Natural killer cell (primary cell): ENCODE data around the gene PLLP. TPM values are rescaled to one million over a fixed set of nuclear protein-coding genes. Genes with fewer than 3 reads are reported as not detected.

Experiments
- ATAC-seq, 3 donors: fragments of 150-1000 bp in 2 of 3; fragments of 200-7000 bp in 1 of 3; cut with Tn5 transposase; 1 replicate in 1 of 3; 2 replicates in 2 of 3; pipeline ENCODE4 v1.10.0; 2021; ENCODE audit warnings: mild to moderate bottlenecking in 2 of 3, moderate library complexity in 2 of 3
- DNase-seq, 2 donors: peaks; one replicate each; pipeline versions ENCODE4 v3.0.0 to v3.0.0-alpha.2; 2013 to 2021; ENCODE audit warnings: mixed read lengths in 1 of 2
- H3K27ac ChIP-seq: one replicate; pipeline ENCODE4 v1.5.1; 2013; ENCODE audit warnings: mild to moderate bottlenecking, low read length
- H3K27me3 ChIP-seq: one replicate; pipeline ENCODE4 v1.6.1; 2013; ENCODE audit warnings: low read length; ENCODE audit not compliant: control insufficient read depth, insufficient read depth
- H3K36me3 ChIP-seq: one replicate; pipeline ENCODE4 v1.6.1; 2013; ENCODE audit warnings: low read length; ENCODE audit not compliant: control insufficient read depth, insufficient read depth
- H3K4me1 ChIP-seq: one replicate; pipeline ENCODE4 v1.6.1; 2013; ENCODE audit warnings: low read length; ENCODE audit not compliant: control insufficient read depth, insufficient read depth
- H3K4me3 ChIP-seq: one replicate; pipeline ENCODE4 v1.5.1; 2013; ENCODE audit warnings: low read length
- H3K9me3 ChIP-seq: one replicate; pipeline ENCODE4 v1.6.1; 2013; ENCODE audit warnings: low read length; ENCODE audit not compliant: control insufficient read depth, insufficient read depth
- H3K27ac Mint-ChIP-seq, 2 donors: one replicate each; pipeline ENCODE4 v1.8.0; 2022; ENCODE audit warnings: mild to moderate bottlenecking in 2 of 2, mixed read lengths in 2 of 2, moderate library complexity in 1 of 2
- H3K27me3 Mint-ChIP-seq, 2 donors: one replicate each; pipeline ENCODE4 v1.8.0; 2022; ENCODE audit warnings: low read depth in 2 of 2, mixed read lengths in 2 of 2
- H3K36me3 Mint-ChIP-seq: one replicate; pipeline ENCODE4 v1.8.0; 2022; ENCODE audit warnings: mixed read lengths
- H3K4me1 Mint-ChIP-seq, 2 donors: one replicate each; pipeline ENCODE4 v1.8.0; 2022; ENCODE audit warnings: mixed read lengths in 2 of 2
- H3K4me3 Mint-ChIP-seq: one replicate; pipeline ENCODE4 v1.8.0; 2022; ENCODE audit warnings: mild to moderate bottlenecking, moderate library complexity, mixed read lengths
- H3K9me3 Mint-ChIP-seq, 2 donors: one replicate each; pipeline ENCODE4 v1.8.0; 2022; ENCODE audit warnings: mixed read lengths in 2 of 2
- CTCF ChIP-seq: fragments of 200-600 bp; IDR thresholded peaks from one replicate; pipeline ENCODE4 v1.8.0; 2022; ENCODE audit warnings: antibody characterized with exemption
- WGBS: methylation state at CpG from one replicate; pipeline ENCODE4 v1.1.7; 2013; ENCODE audit warnings: missing lambda C conversion rate; ENCODE audit not compliant: insufficient coverage; 5-methylcytosine and 5-hydroxymethylcytosine counted together
- intact Hi-C: fragments of 100-400 bp; cut with micrococcal nuclease; formaldehyde crosslinking; loops from one replicate; pipeline ENCODE4 v1.14.2; 2022
- total RNA-seq, 4 donors: library from RNA; stranded (reverse); fragments of 120-200 nt in 1 of 4; gene quantifications; one replicate each; pipeline versions ENCODE4 v1.2.3 to v1.2.4, GENCODE V29; 2013 to 2022

Gene PLLP
- total RNA-seq, 3 donors from 2014 or later (not counting 1 experiment from before 2014, with no cell fraction given): not detected

GRCh38 chr16:57273826-57274225 is 10.6 kb downstream of the PLLP start:
- H3K4me1 Mint-ChIP-seq: peaks cover 13 to 15% of the 10 kb centered on the region in 2 donors
- no peak for ATAC-seq
- WGBS: 94% methylated on average over 5 of the region's 5 CpGs

GRCh38 chr16:57273359-57273758 is 11.1 kb downstream of the PLLP start:
- H3K27me3 ChIP-seq: no peaks in the 10 kb centered on the region
- no peak overlapping the region for H3K27ac ChIP-seq
- H3K36me3 ChIP-seq: no peaks in the 10 kb centered on the region
- Mint-ChIP-seq H3K4me1 (peaks cover 13 to 15% of the 10 kb centered on the region in 2 donors), H3K27me3 (peaks cover 0 to 3% of the 10 kb centered on the region in 2 donors), H3K4me3 (no peak overlapping the region), H3K9me3 (no peaks in the 10 kb centered on the region), H3K36me3 (no peaks in the 10 kb centered on the region), H3K27ac (no peak overlapping the region)
- no peak for ATAC-seq
- intact Hi-C loops: no loop called here
- TF ChIP-seq CTCF: no peak
- no peak overlapping the region for H3K4me3 ChIP-seq
- WGBS: 87% methylated on average over 1 of the region's 1 CpG
- no peaks in the 10 kb centered on the region for H3K9me3 ChIP-seq
- peaks cover 14% of the 10 kb centered on the region for H3K4me1 ChIP-seq
- no peak for DNase-seq

More at GRCh38 chr16:57273826-57274225, 10.6 kb downstream of the PLLP start:
- intact Hi-C loops: no loop called here
- no peaks in the 10 kb centered on the region for H3K36me3 ChIP-seq
- TF ChIP-seq CTCF: no peak
- no peak overlapping the region for H3K27ac ChIP-seq
- no peak overlapping the region for H3K4me3 Mint-ChIP-seq
- H3K27me3 Mint-ChIP-seq: peaks cover 0 to 3% of the 10 kb centered on the region in 2 donors
- H3K27me3 ChIP-seq: no peaks in the 10 kb centered on the region
- H3K4me1 ChIP-seq: peaks cover 14% of the 10 kb centered on the region
- no peaks in the 10 kb centered on the region for H3K9me3 ChIP-seq
- H3K36me3 Mint-ChIP-seq: no peaks in the 10 kb centered on the region
- H3K9me3 Mint-ChIP-seq: no peaks in the 10 kb centered on the region
- no peak overlapping the region for H3K27ac Mint-ChIP-seq
- H3K4me3 ChIP-seq: no peak overlapping the region
- no peak for DNase-seq

- Mint-ChIP-seq H3K36me3 (no peaks in the 10 kb centered on the region), H3K4me1 (peaks cover 7% of the 10 kb centered on the region in 2 donors), H3K27me3 (no peaks in the 10 kb centered on the region), H3K27ac (no peak overlapping the region), H3K4me3 (no peak overlapping the region), H3K9me3 (no peaks in the 10 kb centered on the region)
- TF ChIP-seq CTCF: no peak
- DNase-seq (no peak), ATAC-seq (no peak)
- no peaks in the 10 kb centered on the region for H3K36me3 ChIP-seq
- H3K4me3 ChIP-seq: no peak overlapping the region
- no peaks in the 10 kb centered on the region for H3K27me3 ChIP-seq
- no peaks in the 10 kb centered on the region for H3K9me3 ChIP-seq
- WGBS: 87% methylated on average over 5 of the region's 5 CpGs
- H3K27ac ChIP-seq: no peak overlapping the region
- intact Hi-C loops: no loop called here
- peaks cover 4% of the 10 kb centered on the region for H3K4me1 ChIP-seq
Observed at GRCh38 chr16:57271867-57272495, 12.5 kb downstream of the PLLP start.

GRCh38 chr16:57271063-57271345 is 13.5 kb downstream of the PLLP start:
- Histone ChIP-seq H3K4me3 (no peak overlapping the region), H3K27me3 (no peaks in the 10 kb centered on the region), H3K9me3 (no peaks in the 10 kb centered on the region), H3K27ac (no peak overlapping the region), H3K36me3 (no peaks in the 10 kb centered on the region), H3K4me1 (peaks cover 4% of the 10 kb centered on the region)
- no peaks in the 10 kb centered on the region for H3K36me3 Mint-ChIP-seq
- whole genome bisulfite sequencing: 92% methylated on average over 7 of the region's 7 CpGs
- no peak for ATAC-seq
- H3K9me3 Mint-ChIP-seq: no peaks in the 10 kb centered on the region
- no peak for DNase-seq
- no peaks in the 10 kb centered on the region for H3K4me1 Mint-ChIP-seq
- H3K4me3 Mint-ChIP-seq: no peak overlapping the region
- no peak for TF ChIP-seq CTCF
- no peak overlapping the region for H3K27ac Mint-ChIP-seq
- intact Hi-C loops: no loop called here
- no peaks in the 10 kb centered on the region for H3K27me3 Mint-ChIP-seq
